H7 (cell line): Measurements from ENCODE around the gene TTYH2. TPM values are rescaled to one million over a fixed set of nuclear protein-coding genes. Genes with fewer than 3 reads are reported as not detected.

ENCODE experiments used
- DNase-seq: peaks from one replicate; pipeline ENCODE4 v3.0.0; 2012
- H3K27me3 ChIP-seq: 2 replicates; pipeline ENCODE4 v1.6.0; 2011; ENCODE audit warnings: mild to moderate bottlenecking, low read length; ENCODE audit not compliant: control insufficient read depth, insufficient read depth
- H3K36me3 ChIP-seq: replicated peaks from 2 replicates; pipeline ENCODE4 v1.5.1; 2011; ENCODE audit warnings: low read length; ENCODE audit not compliant: control insufficient read depth, insufficient read depth
- H3K4me3 ChIP-seq: 2 replicates; pipeline ENCODE4 v1.5.1; 2011; ENCODE audit warnings: low read depth, mild to moderate bottlenecking, control low read depth, low read length, moderate library complexity; ENCODE audit not compliant: insufficient read depth
- total RNA-seq: library from RNA; depleted of rRNA; stranded (reverse); fragments of >200 nt; shearing (Covaris generic); gene quantifications from 2 replicates; pipeline ENCODE4 v1.2.3, GENCODE V29; 2014; rRNA removed

The TTYH2 gene
- total RNA-seq, 1 experiment from 2014 or later, result 2.5 TPM

- H3K4me3 ChIP-seq, result no peak overlapping the region
- no peak for DNase-seq
- H3K27me3 ChIP-seq, result no peaks in the 10 kb centered on the region
- no peaks in the 10 kb centered on the region for H3K36me3 ChIP-seq
These were observed 92.7 kb downstream of the TTYH2 start for GRCh38 chr17:74305865-74306654.

GRCh38 chr17:74307984-74308773 is 94.8 kb downstream of the TTYH2 start:
- Histone ChIP-seq H3K27me3 (no peaks in the 10 kb centered on the region), H3K4me3 (no peak overlapping the region), H3K36me3 (no peaks in the 10 kb centered on the region)
- no peak for DNase-seq

- DNase-seq, result no peak
- no peaks in the 10 kb centered on the region for H3K27me3 ChIP-seq
- no peaks in the 10 kb centered on the region for H3K36me3 ChIP-seq
- no peak overlapping the region for H3K4me3 ChIP-seq
These were observed 96.5 kb downstream of the TTYH2 start for GRCh38 chr17:74309902-74310301.

Other genes with a start within 250 kb of the TTYH2 start
- gene RPL38, start 9.9 kb upstream of the TTYH2 start, total RNA-seq, result 1,534 and 2,134 TPM in 2 replicates
- gene DNAI2, start 60.7 kb downstream of the TTYH2 start, total RNA-seq, result not detected in 2 replicates
- gene KIF19, start 112.7 kb downstream of the TTYH2 start, total RNA-seq, result 0.52 and 1.1 TPM in 2 replicates
- gene BTBD17, start 148.3 kb downstream of the TTYH2 start, total RNA-seq, result 1.3 and 1.4 TPM in 2 replicates
- not detected in 2 replicates for gene GPR142, start 153.9 kb downstream of the TTYH2 start, total RNA-seq
- 35.3 and 48.8 TPM in 2 replicates for gene GPRC5C, start 218.5 kb downstream of the TTYH2 start, total RNA-seq